Esophagus (tissue), 2 donors: ENCODE measurements around the gene EIF1AD. TPM values are rescaled to one million over a fixed set of nuclear protein-coding genes. Genes with fewer than 3 reads are reported as not detected.

Source experiments
- H3K27ac ChIP-seq, 2 donors: one replicate each; pipeline ENCODE4 v1.5.1; 2013; ENCODE audit warnings: low read depth in 2 of 2, mild to moderate bottlenecking in 2 of 2, inconsistent platforms in 1 of 2, low read length in 1 of 2, moderate library complexity in 1 of 2
- H3K27me3 ChIP-seq, 2 donors: one replicate each; pipeline ENCODE4 v1.6.1; 2013; ENCODE audit warnings: low read length in 2 of 2, control low read depth in 1 of 2, mild to moderate bottlenecking in 1 of 2; ENCODE audit not compliant: insufficient read depth in 2 of 2, control insufficient read depth in 1 of 2
- H3K36me3 ChIP-seq, 2 donors: one replicate each; pipeline ENCODE4 v1.6.1; 2013; ENCODE audit warnings: low read length in 1 of 2; ENCODE audit not compliant: control insufficient read depth in 2 of 2, insufficient read depth in 2 of 2
- H3K4me1 ChIP-seq, 2 donors: one replicate each; pipeline ENCODE4 v1.6.1; 2013; ENCODE audit warnings: low read length in 1 of 2; ENCODE audit not compliant: control insufficient read depth in 2 of 2, insufficient read depth in 2 of 2
- H3K4me3 ChIP-seq, 2 donors: one replicate each; pipeline ENCODE4 v1.5.1; 2013; ENCODE audit warnings: low read length in 2 of 2, mild to moderate bottlenecking in 2 of 2, low read depth in 1 of 2, moderate library complexity in 1 of 2
- H3K9me3 ChIP-seq, 2 donors: one replicate each; pipeline ENCODE4 v1.6.1; 2013; ENCODE audit warnings: mild to moderate bottlenecking in 2 of 2, low read depth in 1 of 2, low read length in 1 of 2, moderate library complexity in 1 of 2; ENCODE audit not compliant: control insufficient read depth in 2 of 2, insufficient read depth in 1 of 2
- WGBS, 2 donors: extraction: QIAGEN DNeasy Blood & Tissue Kit; methylation state at CpG; one replicate each; pipeline ENCODE4 v1.1.7; 2013; 5-methylcytosine and 5-hydroxymethylcytosine counted together
- polyA plus RNA-seq, 2 donors: library from polyadenylated mRNA; stranded (reverse); fragments of 200-250 nt; gene quantifications; one replicate each; pipeline ENCODE4 v1.2.3, GENCODE V29; 2013
- donor health status: healthy with polysubstance abuse.
- donor health status: Bipolar disorder and iron deficiency.

Gene EIF1AD
- polyA plus RNA-seq, 2 donors, result 13.6 to 17.8 TPM

DNA sequence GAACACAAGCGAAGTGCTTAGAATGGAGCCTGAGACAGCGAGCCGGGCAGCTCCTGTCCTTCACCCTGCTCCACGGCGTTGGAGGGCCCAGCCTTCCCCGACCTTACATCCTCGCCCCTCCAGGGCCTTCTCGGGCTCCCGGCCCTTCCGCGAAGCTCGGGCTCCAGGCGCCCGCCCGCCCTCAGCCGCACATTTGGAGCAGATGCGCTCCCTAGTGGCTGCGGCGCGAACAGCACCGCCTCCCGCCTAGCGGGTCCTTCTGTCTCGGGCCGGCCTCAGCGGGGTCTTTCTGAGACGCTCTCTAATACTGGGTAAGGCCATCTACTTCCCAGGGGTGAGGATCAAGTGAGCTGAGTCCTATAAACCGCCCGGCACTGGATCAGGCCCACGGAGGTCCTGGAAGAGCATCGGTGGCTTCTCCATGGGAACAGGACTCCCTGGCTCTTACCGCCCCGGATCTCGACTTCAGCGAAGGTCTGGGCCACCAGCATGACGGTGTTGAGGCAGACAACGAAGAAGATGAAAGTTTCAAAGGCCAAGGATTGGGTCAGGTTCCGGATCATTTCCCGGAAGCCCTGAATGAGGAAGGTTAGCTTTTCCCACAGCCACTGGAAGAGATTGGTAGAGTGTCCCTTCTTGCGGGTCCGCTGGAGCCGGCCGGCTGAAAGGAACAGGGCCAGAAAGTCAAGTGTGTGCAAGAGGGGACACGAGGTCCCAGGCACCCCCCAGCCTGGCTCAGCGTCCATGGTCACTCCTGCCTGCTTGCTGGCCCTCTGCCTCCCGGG lies 20.6 kb upstream of the EIF1AD start:
- no peak overlapping the region for H3K4me3 ChIP-seq
- no peaks in the 10 kb centered on the region for H3K9me3 ChIP-seq
- no peak overlapping the region for H3K27ac ChIP-seq
- WGBS, 2 donors, result 18 to 20% methylated on average over 46 of the region's 46 CpGs
- no peaks in the 10 kb centered on the region for H3K4me1 ChIP-seq
- no peaks in the 10 kb centered on the region for H3K27me3 ChIP-seq
- no peaks in the 10 kb centered on the region for H3K36me3 ChIP-seq

GRCh38 chr11:66020618-66021357 lies 18.8 kb upstream of the EIF1AD start:
- Histone ChIP-seq H3K36me3 (no peaks in the 10 kb centered on the region), H3K27ac (no peak overlapping the region), H3K4me3 (no peak overlapping the region), H3K4me1 (no peaks in the 10 kb centered on the region), H3K9me3 (no peaks in the 10 kb centered on the region), H3K27me3 (no peaks in the 10 kb centered on the region)
- 80 to 84% methylated on average over 25 of the region's 25 CpGs for WGBS, 2 donors

- Histone ChIP-seq H3K4me1 (no peaks in the 10 kb centered on the region), H3K4me3 (no peak overlapping the region), H3K9me3 (no peaks in the 10 kb centered on the region), H3K27ac (no peak overlapping the region), H3K36me3 (no peaks in the 10 kb centered on the region), H3K27me3 (no peaks in the 10 kb centered on the region)
- WGBS, 2 donors, result 74 to 75% methylated on average over 8 of the region's 8 CpGs
These were observed 18.3 kb upstream of the EIF1AD start for GRCh38 chr11:66020212-66020611.

- 71 to 81% methylated on average over 4 of the region's 4 CpGs for WGBS, 2 donors
- H3K27me3 ChIP-seq, result no peaks in the 10 kb centered on the region
- no peaks in the 10 kb centered on the region for H3K9me3 ChIP-seq
- H3K4me3 ChIP-seq, result no peak overlapping the region
- no peak overlapping the region for H3K27ac ChIP-seq
- H3K36me3 ChIP-seq, result no peaks in the 10 kb centered on the region
- H3K4me1 ChIP-seq, result peaks cover 0 to 2% of the 10 kb centered on the region in 2 donors
These were observed 15.4 kb upstream of the EIF1AD start for GRCh38 chr11:66017321-66017720.

DNA sequence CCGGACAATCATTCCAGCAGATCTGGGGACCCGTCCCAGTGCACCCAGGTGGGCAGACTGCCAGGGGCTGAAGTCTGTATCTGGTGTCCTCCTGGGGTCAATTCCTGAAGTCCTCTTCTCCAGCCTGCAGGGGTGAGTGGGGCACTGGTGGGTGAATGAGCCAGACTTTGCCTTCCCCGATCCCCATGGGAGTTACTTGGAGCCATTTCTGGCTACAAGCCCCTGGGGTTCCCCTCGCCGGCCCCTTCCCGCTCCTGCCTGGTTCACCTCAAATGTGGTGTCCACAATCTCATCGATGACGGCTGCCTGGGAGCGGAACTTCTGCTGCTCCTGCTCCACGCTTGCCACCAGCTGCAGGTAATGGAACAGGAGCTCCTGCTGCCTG lies 14.8 kb upstream of the EIF1AD start:
- Histone ChIP-seq H3K4me3 (no peak overlapping the region), H3K4me1 (peaks cover 2 to 3% of the 10 kb centered on the region in 2 donors), H3K27me3 (no peaks in the 10 kb centered on the region), H3K9me3 (no peaks in the 10 kb centered on the region), H3K27ac (no peak overlapping the region), H3K36me3 (no peaks in the 10 kb centered on the region)
- 81 to 86% methylated on average over 10 of the region's 10 CpGs for WGBS, 2 donors

DNA sequence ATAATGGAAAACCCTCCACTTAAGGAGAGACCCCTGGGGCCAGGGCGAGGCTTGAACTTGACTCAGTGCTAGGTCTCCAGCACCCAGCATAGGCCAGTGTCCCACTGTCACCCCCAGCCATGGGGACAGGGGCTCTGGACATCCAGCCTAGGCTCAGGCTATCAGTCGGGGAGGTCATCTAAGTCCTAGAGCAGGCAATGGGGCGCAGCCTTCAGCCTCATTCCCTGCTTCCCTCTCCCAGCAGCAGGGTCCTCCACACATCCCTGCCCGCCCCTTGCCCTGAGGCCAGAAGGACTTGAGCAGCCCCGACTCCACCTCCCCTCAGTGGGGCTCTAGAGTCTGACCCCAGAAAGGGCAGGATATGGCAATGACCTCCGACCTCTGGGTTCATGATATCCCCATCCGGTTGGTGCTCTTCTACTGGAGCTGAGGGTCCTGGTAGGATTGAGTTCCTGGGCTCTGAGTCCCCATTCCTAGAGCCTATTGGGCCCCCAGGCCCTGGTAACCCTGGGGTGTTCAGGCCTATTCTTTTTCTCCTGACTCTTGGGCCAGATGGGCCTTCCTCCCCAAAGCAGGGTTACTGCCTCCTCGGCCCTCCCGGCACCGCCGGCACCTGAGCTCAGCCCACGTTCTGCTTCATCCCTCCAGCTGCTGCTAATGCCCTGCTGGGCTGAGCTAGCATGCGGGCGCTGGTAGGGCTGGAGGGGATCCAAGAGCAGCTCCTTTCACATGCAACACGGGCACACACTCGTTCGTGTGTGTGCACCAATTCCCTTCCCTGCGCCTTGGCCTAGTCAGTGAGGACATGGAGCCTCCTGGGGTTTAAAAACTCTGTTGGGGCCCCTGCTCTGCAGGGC lies 14.2 kb upstream of the EIF1AD start:
- Histone ChIP-seq H3K4me1 (peaks cover 2 to 3% of the 10 kb centered on the region in 2 donors), H3K36me3 (no peaks in the 10 kb centered on the region), H3K27me3 (no peaks in the 10 kb centered on the region), H3K4me3 (no peak overlapping the region), H3K27ac (no peak overlapping the region), H3K9me3 (no peaks in the 10 kb centered on the region)
- WGBS, 2 donors, result 66 to 76% methylated on average over 18 of the region's 18 CpGs

DNA sequence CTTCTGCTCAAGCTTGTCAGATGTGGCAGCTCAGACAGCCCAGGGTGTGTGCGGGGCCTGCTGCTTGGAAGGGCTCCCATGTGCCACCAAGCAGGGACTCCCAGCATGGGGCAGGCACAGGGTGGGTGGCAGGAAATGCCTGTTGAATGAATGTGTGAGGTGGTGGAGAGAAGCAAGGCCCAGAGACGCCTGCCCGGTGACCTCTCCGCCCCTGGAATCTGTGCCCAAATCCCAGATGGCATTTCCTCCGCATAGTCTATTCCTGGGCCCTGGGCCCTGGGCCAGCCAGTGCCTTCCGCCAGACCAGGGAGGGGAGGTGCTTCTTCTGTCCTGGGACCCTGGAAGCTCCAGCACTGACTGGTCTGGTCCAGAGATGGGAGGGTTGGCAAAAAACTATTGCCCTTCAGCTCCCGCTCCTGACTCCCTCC lies 13.5 kb upstream of the EIF1AD start:
- Histone ChIP-seq H3K9me3 (no peaks in the 10 kb centered on the region), H3K27ac (no peak overlapping the region), H3K36me3 (no peaks in the 10 kb centered on the region), H3K4me1 (peaks cover 2 to 3% of the 10 kb centered on the region in 2 donors), H3K4me3 (no peak overlapping the region), H3K27me3 (no peaks in the 10 kb centered on the region)
- 66 to 76% methylated on average over 7 of the region's 7 CpGs for WGBS, 2 donors

DNA sequence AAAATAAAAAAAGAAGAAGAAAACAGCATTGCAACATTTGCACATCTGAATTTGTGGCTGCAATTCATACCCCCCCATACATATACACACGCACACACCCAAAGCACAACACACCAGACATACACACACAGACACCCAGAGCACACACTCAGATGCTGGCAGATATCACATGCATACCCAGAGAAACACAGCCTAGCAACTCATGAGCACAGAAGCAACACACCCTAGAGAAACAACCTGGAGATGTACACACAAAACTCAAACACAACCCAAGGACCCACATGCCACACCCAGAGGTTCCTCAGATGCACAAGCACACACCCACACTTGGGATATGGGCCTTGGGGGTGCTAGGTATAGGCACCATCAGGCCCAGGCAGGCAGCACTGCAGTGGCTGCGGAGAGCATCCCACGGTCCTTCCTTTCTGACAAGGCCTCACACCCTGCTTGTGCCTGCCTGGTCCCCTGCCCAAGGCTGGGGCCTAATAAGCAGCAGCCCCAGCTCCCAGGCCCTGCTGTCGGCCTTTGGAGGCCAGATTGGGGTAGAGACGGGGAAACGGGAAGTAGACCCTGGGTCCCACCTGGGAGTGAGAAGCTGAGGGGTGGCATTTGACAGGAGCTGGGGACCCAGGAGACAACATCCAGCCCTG lies 13.0 kb upstream of the EIF1AD start:
- Histone ChIP-seq H3K4me3 (no peak overlapping the region), H3K36me3 (no peaks in the 10 kb centered on the region), H3K27ac (no peak overlapping the region), H3K4me1 (peaks cover 2 to 3% of the 10 kb centered on the region in 2 donors), H3K27me3 (no peaks in the 10 kb centered on the region), H3K9me3 (no peaks in the 10 kb centered on the region)
- 91 to 93% methylated on average over 6 of the region's 6 CpGs for WGBS, 2 donors

- Histone ChIP-seq H3K4me3 (no peak overlapping the region), H3K4me1 (peaks cover 2 to 3% of the 10 kb centered on the region in 2 donors), H3K27me3 (no peaks in the 10 kb centered on the region), H3K9me3 (no peaks in the 10 kb centered on the region), H3K36me3 (no peaks in the 10 kb centered on the region), H3K27ac (no peak overlapping the region)
- 73 to 74% methylated on average over 7 of the region's 7 CpGs for WGBS, 2 donors
These were observed 11.8 kb upstream of the EIF1AD start for GRCh38 chr11:66013762-66014100.
